ENCODE results near the gene KIF1A.

KIF1A gene

DNA sequence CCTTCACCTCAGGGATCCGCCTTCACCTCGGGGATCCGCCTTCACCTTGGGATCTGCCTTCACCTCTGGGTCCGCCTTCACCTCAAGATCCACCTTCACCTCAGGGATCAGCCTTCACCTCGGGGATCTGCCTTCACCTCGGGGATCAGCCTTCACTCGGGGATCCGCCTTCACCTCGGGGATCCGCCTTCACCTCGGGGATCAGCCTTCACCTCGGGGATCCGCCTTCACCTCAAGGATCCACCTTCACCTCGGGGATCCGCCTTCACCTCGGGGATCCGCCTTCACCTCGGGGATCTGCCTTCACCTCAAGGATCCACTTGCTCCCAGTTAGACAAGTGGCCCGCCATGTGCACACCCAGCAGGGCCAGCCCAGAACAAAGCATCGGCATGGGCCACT, 7.3 kb downstream of the KIF1A start:
- TF ChIP-seq, protein P1, sequence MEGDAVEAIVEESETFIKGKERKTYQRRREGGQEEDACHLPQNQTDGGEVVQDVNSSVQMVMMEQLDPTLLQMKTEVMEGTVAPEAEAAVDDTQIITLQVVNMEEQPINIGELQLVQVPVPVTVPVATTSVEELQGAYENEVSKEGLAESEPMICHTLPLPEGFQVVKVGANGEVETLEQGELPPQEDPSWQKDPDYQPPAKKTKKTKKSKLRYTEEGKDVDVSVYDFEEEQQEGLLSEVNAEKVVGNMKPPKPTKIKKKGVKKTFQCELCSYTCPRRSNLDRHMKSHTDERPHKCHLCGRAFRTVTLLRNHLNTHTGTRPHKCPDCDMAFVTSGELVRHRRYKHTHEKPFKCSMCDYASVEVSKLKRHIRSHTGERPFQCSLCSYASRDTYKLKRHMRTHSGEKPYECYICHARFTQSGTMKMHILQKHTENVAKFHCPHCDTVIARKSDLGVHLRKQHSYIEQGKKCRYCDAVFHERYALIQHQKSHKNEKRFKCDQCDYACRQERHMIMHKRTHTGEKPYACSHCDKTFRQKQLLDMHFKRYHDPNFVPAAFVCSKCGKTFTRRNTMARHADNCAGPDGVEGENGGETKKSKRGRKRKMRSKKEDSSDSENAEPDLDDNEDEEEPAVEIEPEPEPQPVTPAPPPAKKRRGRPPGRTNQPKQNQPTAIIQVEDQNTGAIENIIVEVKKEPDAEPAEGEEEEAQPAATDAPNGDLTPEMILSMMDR (IDR thresholded peaks at IDR 0.05; ENCODE audit: low read depth, low read length) = no peak
- DNase-seq (ENCODE audit: extremely low read depth, low read depth) = no peak

DNA sequence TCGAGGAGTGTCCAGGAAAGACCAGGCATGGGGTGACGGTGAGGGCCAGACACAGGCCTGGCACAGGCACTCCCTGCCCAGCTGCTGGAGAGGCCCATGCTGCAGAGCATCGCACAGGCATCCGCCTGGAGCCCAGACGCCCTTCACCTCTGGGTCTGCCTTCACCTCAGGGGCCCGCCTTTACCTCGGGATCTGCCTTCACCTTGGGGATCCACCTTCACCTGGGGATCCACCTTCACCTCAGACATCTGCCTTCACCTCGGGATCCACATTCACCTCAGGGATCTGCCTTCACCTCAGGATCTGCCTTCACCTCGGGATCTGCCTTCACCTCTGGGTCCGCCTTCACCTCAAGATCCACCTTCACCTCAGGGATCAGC, 7.7 kb downstream of the KIF1A start:
- TF ChIP-seq, protein P1 (IDR thresholded peaks at IDR 0.05; ENCODE audit: low read depth, low read length) = no peak
- no peak for DNase-seq (ENCODE audit: extremely low read depth, low read depth)

DNA sequence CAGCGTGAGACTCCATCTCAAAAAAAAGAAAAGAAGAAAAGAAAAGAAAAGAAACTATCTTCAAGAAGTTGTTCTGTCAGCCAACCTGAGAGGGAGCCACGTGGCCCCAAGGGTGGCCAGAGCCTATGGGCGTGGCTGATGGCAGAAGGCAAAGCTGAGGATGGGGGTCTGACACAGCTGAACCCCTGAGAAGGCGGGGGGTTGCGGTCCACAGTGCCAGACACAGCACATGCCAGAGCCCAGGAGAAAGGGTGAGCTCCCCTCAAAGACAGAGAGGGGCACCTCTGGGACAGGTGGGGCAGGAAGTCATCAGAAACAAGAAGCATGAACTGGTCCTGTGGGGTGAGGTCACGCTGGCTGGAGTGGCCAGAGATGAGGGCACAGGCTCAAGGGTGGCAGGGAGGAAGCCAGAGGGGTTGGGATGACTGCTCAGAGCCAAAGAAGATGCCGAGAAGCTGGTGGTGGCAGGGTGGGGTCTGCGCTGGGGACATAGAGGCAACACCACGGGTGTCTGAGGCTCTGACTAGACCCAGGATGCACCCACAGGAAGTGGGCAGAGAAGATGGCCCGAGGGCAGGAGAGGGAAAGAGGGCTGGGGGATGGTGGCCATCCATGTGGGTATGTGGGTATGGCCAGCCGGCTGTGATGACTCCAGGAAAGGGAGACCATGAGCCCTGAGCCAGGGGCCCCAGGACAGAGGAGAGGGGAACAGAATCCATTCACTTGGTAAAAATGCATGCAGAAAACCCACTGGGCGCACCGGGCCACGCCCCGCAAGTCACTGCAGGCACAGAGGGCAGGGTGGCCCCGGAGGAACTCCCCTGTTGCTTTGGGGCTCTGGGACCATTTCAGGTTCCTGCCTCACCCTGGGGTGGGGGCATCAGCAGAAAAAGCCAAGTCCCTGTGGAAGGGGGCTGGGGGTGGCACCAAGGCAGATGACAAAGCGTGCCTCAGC, 8.4 kb downstream of the KIF1A start:
- DNase-seq (ENCODE audit: extremely low read depth, low read depth) = no peak
- TF ChIP-seq, protein P1 (IDR thresholded peaks at IDR 0.05; ENCODE audit: low read depth, low read length) = no peak

DNA sequence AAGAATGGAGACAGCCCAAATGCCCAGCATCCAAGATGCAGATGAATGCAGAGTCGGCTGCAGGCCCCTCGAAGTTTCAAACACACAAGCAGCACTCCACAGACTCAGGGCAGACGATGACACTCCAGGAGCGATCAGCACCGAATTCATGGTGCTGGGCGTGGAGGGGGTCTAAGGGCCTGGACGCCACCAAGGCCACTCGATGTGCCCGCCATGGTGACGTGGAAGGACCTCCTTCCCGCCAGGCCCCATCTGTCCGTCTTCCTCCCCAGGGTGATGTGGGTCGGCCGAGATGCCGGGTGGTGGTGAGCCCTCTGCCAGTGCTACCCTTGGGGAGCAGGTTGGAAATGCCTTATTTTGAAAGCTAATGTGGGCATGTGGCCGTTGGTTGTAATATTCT, 9.4 kb downstream of the KIF1A start:
- TF ChIP-seq, protein P1 (IDR thresholded peaks at IDR 0.05; ENCODE audit: low read depth, low read length) = no peak
- no peak for DNase-seq (ENCODE audit: extremely low read depth, low read depth)

DNA sequence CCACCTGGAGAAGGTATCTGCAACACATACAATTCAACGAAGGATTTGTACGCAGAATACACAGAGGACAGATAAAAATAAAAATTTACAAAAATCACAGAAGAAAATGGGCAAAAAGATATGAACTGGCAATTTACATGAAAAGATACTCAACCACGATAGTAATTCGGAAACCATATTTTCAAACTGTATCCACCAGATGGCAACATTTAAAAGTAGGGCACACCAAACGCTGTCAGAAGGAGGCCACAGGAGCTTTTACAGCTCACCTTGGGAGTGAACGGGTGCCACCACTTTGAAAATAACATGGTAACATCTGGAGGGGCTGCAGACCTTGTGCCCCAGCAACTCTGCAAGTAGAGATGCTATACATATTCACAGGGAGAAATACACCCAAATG, 9.8 kb downstream of the KIF1A start:
- DNase-seq (ENCODE audit: extremely low read depth, low read depth) = no peak
- TF ChIP-seq, protein P1 (IDR thresholded peaks at IDR 0.05; ENCODE audit: low read depth, low read length) = no peak

DNA sequence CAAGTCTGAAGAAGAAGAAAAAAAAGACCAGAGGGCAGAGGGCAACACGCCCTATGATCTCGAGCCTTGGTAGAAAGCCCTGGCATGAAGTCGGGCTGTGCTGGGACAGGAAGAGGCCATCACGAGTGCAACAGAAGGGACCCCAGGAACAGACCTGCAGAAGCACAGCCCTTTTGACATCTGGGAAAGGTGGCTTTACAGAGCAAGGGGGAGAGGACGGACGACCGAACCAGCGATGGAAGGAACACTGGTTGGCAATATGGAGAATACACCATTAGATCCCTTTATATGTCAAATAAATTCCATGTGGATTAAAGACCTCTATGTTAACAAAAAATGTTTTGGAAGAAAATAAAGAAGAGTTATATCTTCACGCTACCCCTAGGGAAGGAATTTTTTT, 10.7 kb downstream of the KIF1A start:
- TF ChIP-seq, protein P1 (IDR thresholded peaks at IDR 0.05; ENCODE audit: low read depth, low read length) = no peak
- DNase-seq (ENCODE audit: extremely low read depth, low read depth) = no peak

DNA sequence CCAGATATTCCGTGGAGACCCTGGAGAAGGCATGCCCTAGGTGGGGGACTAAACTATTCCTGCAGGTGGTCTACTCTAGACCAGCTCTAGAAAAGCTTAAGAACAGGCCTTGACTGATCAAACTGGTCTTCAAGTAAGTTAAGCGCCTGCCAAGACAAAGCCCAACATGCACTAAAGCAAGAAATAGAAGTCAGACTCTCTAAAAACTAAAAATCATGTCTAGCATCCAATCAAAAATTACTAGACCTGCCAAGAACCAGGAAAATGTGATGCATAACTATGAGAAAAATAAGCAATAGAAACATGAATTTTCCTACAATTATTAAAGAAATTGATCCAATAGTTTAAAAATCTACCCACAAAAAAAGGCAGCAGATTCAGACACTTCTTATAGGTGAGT, 13.6 kb downstream of the KIF1A start:
- TF ChIP-seq, protein P1 (IDR thresholded peaks at IDR 0.05; ENCODE audit: low read depth, low read length) = no peak
- no peak for DNase-seq (ENCODE audit: extremely low read depth, low read depth)
